Activated CD8-positive, alpha-beta memory T cell treated with anti-CD3 and anti-CD28 coated beads, Interleukin-2, amount 50 U/mL, for 24 hours (primary cell): ENCODE results near the gene CFAP410.
"Not testable (repeated sequence)": the region's sequence is repeated elsewhere in the genome, so short reads cannot be mapped to it uniquely, and the experiment has no call there.

Experiments
- DNase-seq: peaks from one replicate; pipeline ENCODE4 v3.0.0-alpha.2; 2020; ENCODE audit errors: extremely low read depth

The CFAP410 gene

GRCh38 chr21:44370027-44370735 lies 31.0 kb upstream of the CFAP410 start:
- DNase-seq, result no peak

- no peak for DNase-seq
These were observed 29.7 kb upstream of the CFAP410 start for GRCh38 chr21:44368711-44369446.

GRCh38 chr21:44366586-44367211 lies 27.5 kb upstream of the CFAP410 start:
- DNase-seq, result no peak

GRCh38 chr21:44365967-44366585 lies 26.9 kb upstream of the CFAP410 start:
- DNase-seq, result no peak

GRCh38 chr21:44365251-44365966 lies 26.2 kb upstream of the CFAP410 start:
- no peak for DNase-seq

GRCh38 chr21:44364151-44365053 lies 25.2 kb upstream of the CFAP410 start:
- no peak for DNase-seq

GRCh38 chr21:44363278-44363677 lies 24.1 kb upstream of the CFAP410 start:
- no peak for DNase-seq

- DNase-seq, result not testable (repeated sequence)
These were observed 22.7 kb upstream of the CFAP410 start for GRCh38 chr21:44361903-44362302.

- DNase-seq, result no peak
These were observed 21.0 kb upstream of the CFAP410 start for GRCh38 chr21:44360159-44360558.

- no peak for DNase-seq
These were observed 20.2 kb upstream of the CFAP410 start for GRCh38 chr21:44359396-44359795.

- DNase-seq, result no peak
These were observed 18.1 kb upstream of the CFAP410 start for GRCh38 chr21:44357064-44357837.

- DNase-seq, result no peak
These were observed 17.4 kb upstream of the CFAP410 start for GRCh38 chr21:44356636-44357035.

GRCh38 chr21:44356160-44356559 lies 17.0 kb upstream of the CFAP410 start:
- no peak for DNase-seq

- no peak for DNase-seq
These were observed 15.9 kb upstream of the CFAP410 start for GRCh38 chr21:44354775-44355771.

- no peak for DNase-seq
These were observed 14.8 kb upstream of the CFAP410 start for GRCh38 chr21:44354001-44354405.

GRCh38 chr21:44353191-44353970 lies 14.2 kb upstream of the CFAP410 start, which contains the start of gene TRPM2:
Gene TRPM2, plus strand, starts transcription at chr21:44353621. Its CDS starts 80 bp downstream, at chr21:44353701.
- DNase-seq, result no peak

- DNase-seq, result no peak
These were observed 13.2 kb upstream of the CFAP410 start for GRCh38 chr21:44352253-44352860.
